NB4 (cell line): Measurements from ENCODE around the gene SERPINB6.

Experiments
- MYC ChIP-seq: IDR thresholded peaks from 2 replicates; pipeline ENCODE4 v1.6.1; 2011; ENCODE audit warnings: low read depth, low read length
- POLR2A ChIP-seq: IDR thresholded peaks from 2 replicates; pipeline ENCODE4 v1.6.1; 2011; ENCODE audit warnings: mild to moderate bottlenecking; ENCODE audit not compliant: insufficient read length; ENCODE audit errors: extremely low read depth
- TF ChIP-seq, protein P1 (sequence below): IDR thresholded peaks from one replicate; pipeline ENCODE4 v1.5.1; 2012; ENCODE audit warnings: low read depth, low read length
- TF ChIP-seq, protein P2 (sequence below): IDR thresholded peaks from 2 replicates; pipeline ENCODE4 v1.6.1; 2011; ENCODE audit warnings: low read depth, low read length

DNA sequence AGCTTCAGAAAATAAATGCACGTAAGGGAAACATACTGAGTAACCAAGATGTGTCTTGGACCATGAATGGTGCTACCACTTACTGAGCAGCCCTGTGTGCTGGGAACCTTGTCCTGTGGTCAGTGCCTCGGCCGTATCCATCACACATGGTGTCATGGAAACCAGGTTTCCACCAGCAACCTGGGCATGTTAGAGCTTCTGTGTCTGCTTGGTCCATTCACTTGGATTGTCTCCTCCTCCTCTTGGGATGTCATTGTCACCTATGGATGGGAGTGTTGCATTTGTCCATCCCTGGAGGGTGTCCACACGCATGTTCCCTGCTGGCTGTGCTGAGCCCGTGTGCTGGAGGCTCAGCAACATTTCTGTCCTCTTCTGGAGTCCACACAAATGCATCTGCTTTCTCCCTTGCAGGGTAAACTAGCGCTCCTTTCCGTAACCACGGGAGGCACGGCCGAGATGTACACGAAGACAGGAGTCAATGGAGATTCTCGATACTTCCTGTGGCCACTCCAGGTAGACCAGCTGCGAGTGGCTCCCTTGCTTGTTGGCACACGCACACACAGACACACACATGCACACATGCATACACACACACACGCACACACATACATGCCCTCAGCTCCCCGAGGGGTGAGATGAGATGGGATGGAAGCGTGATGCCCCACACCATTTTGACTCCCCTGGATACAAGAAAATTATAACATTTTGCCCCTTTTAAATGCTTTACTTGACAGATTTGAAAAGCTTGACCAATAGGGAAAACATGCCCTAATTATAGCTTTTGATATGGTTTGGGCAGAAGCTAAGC lies 45.3 kb upstream of the SERPINB6 start:
- TF ChIP-seq, protein P1, sequence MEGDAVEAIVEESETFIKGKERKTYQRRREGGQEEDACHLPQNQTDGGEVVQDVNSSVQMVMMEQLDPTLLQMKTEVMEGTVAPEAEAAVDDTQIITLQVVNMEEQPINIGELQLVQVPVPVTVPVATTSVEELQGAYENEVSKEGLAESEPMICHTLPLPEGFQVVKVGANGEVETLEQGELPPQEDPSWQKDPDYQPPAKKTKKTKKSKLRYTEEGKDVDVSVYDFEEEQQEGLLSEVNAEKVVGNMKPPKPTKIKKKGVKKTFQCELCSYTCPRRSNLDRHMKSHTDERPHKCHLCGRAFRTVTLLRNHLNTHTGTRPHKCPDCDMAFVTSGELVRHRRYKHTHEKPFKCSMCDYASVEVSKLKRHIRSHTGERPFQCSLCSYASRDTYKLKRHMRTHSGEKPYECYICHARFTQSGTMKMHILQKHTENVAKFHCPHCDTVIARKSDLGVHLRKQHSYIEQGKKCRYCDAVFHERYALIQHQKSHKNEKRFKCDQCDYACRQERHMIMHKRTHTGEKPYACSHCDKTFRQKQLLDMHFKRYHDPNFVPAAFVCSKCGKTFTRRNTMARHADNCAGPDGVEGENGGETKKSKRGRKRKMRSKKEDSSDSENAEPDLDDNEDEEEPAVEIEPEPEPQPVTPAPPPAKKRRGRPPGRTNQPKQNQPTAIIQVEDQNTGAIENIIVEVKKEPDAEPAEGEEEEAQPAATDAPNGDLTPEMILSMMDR: no peak
- TF ChIP-seq POLR2A (no peak), MYC (no peak)
- TF ChIP-seq, protein P2, sequence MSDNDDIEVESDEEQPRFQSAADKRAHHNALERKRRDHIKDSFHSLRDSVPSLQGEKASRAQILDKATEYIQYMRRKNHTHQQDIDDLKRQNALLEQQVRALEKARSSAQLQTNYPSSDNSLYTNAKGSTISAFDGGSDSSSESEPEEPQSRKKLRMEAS: no peak
